HL-60 (cell line): ENCODE measurements around the gene DOCK8.

ENCODE experiments used
- DNase-seq, 2 experiments: peaks; one replicate each; pipeline ENCODE4 v3.0.0-alpha.2; 2010 to 2020; ENCODE audit warnings: low read depth in 1 of 2, low spot score in 1 of 2
- H3K27ac ChIP-seq: fragments of 250-450 bp; sonication (Bioruptor Pico); replicated peaks from 2 replicates; pipeline ENCODE4 v1.5.1; 2020; ENCODE audit warnings: mild to moderate bottlenecking, moderate library complexity
- H3K27me3 ChIP-seq: fragments of 250-450 bp; sonication (Bioruptor Pico); 2 replicates; pipeline ENCODE4 v1.5.1; 2021; ENCODE audit warnings: mild to moderate bottlenecking, moderate library complexity; ENCODE audit not compliant: insufficient read depth, poor library complexity, severe bottlenecking
- H3K4me3 ChIP-seq: replicated peaks from 2 replicates; pipeline ENCODE4 v1.5.1; 2011; ENCODE audit warnings: mild to moderate bottlenecking, control low read depth, low read length; ENCODE audit not compliant: insufficient read depth
- GABPA ChIP-seq: IDR thresholded peaks from 2 replicates; pipeline ENCODE4 v1.6.1; 2012; ENCODE audit warnings: low read depth
- POLR2AphosphoS5 ChIP-seq: IDR thresholded peaks from 2 replicates; pipeline ENCODE4 v1.6.1; 2012; ENCODE audit warnings: low read depth
- SPI1 ChIP-seq: IDR thresholded peaks from 2 replicates; pipeline ENCODE4 v1.6.1; 2012; ENCODE audit warnings: low read depth, mild to moderate bottlenecking, borderline replicate concordance
- TF ChIP-seq, protein P1 (sequence below): IDR thresholded peaks from one replicate; pipeline ENCODE4 v1.5.1; 2011; ENCODE audit warnings: low read length, control low read depth, inconsistent platforms; ENCODE audit not compliant: insufficient read depth
- TF ChIP-seq, protein P2 (sequence below): IDR thresholded peaks from 2 replicates; pipeline ENCODE4 v1.6.1; 2012; ENCODE audit warnings: low read depth; ENCODE audit not compliant: insufficient replicate concordance

Gene DOCK8

DNA sequence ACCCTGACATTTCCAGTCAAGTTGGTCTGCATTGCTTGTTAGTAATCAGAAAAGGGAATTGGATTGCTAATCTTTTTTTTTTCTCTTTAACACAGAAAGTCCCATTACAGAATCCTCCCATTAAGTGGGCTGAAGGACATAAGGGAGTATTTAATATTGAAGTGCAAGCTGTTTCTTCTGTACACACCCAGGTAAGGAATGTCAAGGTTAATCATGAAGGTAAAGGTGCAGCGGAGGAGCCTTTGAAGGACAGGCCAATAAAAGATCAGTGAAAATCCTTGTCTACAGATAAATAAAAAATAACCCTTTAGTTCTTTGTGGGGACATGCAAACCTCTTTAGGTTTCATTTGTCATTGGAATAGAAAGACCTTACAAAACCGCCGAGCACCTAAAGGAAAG is 161.4 kb downstream of the DOCK8 start:
- H3K27ac ChIP-seq, result no peak overlapping the region
- no peaks in the 10 kb centered on the region for H3K27me3 ChIP-seq
- TF ChIP-seq SPI1 (no peak), POLR2AphosphoS5 (no peak), GABPA (no peak)
- TF ChIP-seq, protein P1, sequence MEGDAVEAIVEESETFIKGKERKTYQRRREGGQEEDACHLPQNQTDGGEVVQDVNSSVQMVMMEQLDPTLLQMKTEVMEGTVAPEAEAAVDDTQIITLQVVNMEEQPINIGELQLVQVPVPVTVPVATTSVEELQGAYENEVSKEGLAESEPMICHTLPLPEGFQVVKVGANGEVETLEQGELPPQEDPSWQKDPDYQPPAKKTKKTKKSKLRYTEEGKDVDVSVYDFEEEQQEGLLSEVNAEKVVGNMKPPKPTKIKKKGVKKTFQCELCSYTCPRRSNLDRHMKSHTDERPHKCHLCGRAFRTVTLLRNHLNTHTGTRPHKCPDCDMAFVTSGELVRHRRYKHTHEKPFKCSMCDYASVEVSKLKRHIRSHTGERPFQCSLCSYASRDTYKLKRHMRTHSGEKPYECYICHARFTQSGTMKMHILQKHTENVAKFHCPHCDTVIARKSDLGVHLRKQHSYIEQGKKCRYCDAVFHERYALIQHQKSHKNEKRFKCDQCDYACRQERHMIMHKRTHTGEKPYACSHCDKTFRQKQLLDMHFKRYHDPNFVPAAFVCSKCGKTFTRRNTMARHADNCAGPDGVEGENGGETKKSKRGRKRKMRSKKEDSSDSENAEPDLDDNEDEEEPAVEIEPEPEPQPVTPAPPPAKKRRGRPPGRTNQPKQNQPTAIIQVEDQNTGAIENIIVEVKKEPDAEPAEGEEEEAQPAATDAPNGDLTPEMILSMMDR, result no peak
- TF ChIP-seq, protein P2, sequence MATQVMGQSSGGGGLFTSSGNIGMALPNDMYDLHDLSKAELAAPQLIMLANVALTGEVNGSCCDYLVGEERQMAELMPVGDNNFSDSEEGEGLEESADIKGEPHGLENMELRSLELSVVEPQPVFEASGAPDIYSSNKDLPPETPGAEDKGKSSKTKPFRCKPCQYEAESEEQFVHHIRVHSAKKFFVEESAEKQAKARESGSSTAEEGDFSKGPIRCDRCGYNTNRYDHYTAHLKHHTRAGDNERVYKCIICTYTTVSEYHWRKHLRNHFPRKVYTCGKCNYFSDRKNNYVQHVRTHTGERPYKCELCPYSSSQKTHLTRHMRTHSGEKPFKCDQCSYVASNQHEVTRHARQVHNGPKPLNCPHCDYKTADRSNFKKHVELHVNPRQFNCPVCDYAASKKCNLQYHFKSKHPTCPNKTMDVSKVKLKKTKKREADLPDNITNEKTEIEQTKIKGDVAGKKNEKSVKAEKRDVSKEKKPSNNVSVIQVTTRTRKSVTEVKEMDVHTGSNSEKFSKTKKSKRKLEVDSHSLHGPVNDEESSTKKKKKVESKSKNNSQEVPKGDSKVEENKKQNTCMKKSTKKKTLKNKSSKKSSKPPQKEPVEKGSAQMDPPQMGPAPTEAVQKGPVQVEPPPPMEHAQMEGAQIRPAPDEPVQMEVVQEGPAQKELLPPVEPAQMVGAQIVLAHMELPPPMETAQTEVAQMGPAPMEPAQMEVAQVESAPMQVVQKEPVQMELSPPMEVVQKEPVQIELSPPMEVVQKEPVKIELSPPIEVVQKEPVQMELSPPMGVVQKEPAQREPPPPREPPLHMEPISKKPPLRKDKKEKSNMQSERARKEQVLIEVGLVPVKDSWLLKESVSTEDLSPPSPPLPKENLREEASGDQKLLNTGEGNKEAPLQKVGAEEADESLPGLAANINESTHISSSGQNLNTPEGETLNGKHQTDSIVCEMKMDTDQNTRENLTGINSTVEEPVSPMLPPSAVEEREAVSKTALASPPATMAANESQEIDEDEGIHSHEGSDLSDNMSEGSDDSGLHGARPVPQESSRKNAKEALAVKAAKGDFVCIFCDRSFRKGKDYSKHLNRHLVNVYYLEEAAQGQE, result no peak
- no peak overlapping the region for H3K4me3 ChIP-seq
- no peak for DNase-seq

DNA sequence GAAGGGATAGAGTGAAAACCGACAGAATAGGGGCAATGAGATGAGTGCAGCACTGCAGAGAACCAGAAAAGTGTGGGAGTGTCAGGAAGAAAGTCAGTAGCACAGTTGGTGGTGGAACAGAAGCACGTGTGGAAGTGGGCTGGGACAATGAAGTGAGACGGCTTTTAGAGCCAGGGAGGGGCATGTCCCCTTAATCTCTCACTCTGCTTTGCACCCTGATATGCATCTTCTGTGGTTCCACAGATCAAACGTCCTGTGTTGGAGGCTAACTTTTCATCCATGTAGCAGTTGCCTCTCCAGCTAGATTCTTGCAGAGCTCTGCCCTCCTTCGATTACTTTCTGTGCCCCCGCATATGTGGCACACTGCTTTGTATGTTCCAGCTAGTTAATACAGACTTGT is 163.6 kb downstream of the DOCK8 start:
- no peak overlapping the region for H3K27ac ChIP-seq
- DNase-seq, result no peak

DNA sequence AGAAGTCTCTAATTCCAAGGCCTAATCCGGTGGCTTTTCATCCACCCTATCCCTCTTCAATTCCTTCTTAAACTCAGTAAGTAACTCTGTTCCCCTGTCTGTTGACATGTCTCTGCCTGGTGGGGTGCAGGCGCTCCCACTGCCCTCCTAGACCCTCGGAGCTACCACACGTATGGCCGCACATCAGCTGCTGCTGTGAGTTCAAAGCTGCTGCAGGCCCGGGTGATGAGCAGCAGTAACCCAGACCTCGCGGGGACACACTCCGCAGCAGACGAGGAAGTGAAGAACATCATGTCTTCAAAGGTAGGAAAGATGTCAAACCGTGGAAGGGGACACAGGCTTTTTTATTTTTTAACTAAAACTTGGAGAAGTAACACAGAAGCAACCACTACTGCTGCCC is 167.7 kb downstream of the DOCK8 start:
- Histone ChIP-seq H3K27me3 (no peaks in the 10 kb centered on the region), H3K27ac (no peak overlapping the region), H3K4me3 (no peak overlapping the region)
- TF ChIP-seq, protein P1, result no peak
- TF ChIP-seq POLR2AphosphoS5 (no peak), SPI1 (no peak), GABPA (no peak)
- TF ChIP-seq, protein P2, result no peak
- DNase-seq, result no peak

More for the DNA sequence above, 163.6 kb downstream of the DOCK8 start:
- no peak overlapping the region for H3K4me3 ChIP-seq
- TF ChIP-seq POLR2AphosphoS5 (no peak), SPI1 (no peak), GABPA (no peak)
- TF ChIP-seq, protein P2, result no peak
- TF ChIP-seq, protein P1, result no peak
- no peaks in the 10 kb centered on the region for H3K27me3 ChIP-seq
